ENCODE data around the gene SSTR5.
"Not testable (repeated sequence)": the region's sequence is repeated elsewhere in the genome, so short reads cannot be mapped to it uniquely, and the experiment has no call there.

SSTR5 gene

GRCh38 chr16:1090620-1091587, 18.4 kb downstream of the SSTR5 start:
- no peak for DNase-seq (ENCODE audit: low read depth)

- no peak for DNase-seq (ENCODE audit: low read depth)
Observed at GRCh38 chr16:1091992-1092552, 19.5 kb downstream of the SSTR5 start.

- DNase-seq (ENCODE audit: low read depth): not testable (repeated sequence)
Observed at GRCh38 chr16:1092685-1093283, 20.2 kb downstream of the SSTR5 start.

DNA sequence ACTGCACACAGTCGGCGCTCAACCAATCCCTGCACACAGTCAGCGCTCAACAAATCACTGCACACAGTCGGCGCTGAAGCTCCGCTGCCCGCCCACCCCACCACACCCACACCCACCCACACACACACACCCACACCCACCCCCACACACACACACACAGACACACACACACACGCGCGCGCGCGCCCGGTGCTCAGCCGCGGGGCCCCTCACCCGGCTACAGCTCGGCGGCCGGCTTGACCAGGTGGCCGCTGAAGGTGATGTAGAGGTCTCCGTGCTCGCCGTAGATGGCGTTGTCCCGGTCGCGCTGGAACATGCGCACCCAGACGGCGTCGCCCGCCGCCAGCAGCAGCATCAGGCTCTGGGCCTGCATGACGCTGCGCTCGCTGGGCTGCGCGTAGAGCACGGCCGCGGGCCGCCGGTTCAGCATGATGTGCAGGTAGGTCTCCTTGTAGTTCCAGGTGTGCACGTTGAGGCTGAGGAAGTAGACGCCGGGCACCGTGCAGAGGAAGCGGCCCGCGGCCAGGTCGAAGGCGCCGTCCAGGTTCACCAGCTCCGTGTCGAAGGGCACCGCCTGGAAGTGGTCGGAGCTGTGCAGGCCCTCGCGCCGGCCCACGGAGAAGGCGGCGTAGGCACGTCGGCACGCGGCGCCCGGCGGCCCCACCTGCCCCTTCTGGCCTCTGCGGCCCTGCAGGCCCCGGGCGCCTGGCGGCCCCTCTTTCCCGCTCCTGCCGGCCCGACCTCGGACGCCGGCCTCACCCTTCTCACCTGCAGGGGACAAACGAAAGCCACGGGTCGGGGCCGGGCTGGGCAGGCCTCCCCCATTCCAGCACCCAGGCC, 21.0 kb downstream of the SSTR5 start:
- no peak for DNase-seq (ENCODE audit: low read depth)

DNA sequence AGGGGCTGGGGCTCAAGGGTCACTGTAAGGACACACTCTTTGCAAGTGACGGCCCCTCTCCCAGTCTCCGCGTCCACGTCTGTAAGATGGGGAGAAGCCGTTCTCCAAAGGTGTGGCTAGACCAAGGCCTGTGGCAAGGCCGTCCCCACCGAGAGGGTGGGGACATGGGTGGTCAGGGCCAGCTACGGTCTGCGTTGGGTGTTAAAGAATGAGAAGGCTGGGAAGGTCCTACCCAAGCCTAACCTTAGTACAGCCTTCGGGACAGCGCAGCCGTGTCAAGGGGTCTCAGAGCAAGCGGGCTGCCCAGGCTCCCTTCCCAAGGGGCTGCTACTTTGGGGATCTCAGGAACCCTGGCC, 21.6 kb downstream of the SSTR5 start:
- DNase-seq (ENCODE audit: low read depth): no peak

DNA sequence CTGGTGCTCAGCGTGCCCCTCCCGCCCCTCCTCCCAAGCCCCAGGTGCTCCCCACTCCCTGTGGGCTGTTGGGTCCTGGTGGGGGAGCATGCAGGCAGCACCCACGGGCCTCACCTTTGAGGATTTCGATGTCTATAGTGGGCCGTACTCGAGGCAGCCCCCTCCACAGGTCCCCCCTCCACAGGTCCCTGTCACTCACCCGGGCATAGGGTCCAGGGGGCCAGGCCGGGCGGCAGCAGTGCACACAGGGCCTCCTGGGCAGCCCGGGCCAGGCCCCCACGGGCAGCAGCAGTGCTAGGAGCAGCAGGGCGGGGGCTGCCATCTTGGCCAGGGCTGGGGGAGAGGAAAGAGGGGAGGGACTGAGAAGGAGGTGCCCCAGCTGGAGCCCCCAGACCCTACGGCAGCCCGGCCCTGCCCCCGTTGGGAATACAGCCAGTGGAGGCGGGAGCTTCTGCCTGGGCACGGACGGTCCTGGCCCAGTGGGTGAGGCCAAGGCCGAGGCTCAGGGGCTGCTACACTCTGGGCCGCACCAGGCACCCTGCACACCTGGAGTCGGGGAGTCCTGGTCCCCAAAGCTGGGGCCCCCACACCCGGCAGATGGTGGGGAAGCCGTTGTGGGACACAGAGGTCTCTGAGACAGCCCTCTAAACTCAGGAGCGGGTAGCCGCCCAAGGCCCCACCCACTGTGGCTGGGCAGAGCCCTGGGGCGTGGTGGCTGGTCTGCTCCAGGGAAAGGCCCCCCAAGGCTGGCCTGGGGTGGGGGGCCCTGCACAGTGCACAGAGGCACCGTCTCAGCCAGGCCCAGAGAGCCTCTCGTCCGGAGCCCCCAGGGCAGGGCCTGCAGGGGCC, 22.3 kb downstream of the SSTR5 start:
- DNase-seq (ENCODE audit: low read depth): no peak

DNA sequence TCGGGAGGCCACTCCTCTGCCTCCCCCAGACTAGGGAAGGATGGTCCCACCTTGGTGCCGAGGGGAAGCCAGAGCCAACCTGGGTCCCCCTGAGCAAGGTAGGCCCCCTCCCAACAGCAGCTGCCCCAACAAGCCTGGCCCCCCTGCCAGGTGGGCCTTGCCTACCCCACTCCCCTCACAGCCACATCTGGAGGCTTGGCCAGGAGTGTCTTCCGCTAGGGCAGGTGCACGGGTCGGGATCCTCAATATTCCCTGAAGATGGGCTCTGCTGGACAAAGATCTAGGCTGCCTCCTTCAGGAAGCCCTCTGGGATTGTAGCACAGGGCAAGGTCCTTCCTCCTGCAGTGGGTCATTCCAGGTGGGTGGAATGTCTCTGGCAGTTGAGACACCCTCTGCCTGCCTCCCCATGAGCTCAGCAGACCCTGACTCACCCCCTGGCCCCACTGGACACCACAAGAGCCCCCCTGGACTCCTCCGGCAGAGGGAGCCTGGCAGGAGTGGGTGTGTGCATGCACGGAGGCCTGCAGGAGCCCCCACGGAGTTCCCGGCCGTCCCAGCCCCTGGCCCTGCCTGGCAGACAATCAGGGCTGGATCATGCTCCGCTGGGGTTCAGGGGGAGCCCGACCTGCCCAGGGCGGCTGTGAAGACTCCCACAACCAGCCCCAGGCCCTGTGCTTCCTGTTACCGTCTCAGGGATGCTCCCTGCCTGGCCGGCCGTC, 23.1 kb downstream of the SSTR5 start:
- no peak for DNase-seq (ENCODE audit: low read depth)

- no peak for DNase-seq (ENCODE audit: low read depth)
Observed at GRCh38 chr16:1096169-1097082, 23.9 kb downstream of the SSTR5 start, which contains the start of gene C1QTNF8. Gene C1QTNF8, minus strand, starts transcription at chr16:1096244. Its CDS starts 1,322 bp downstream, at chr16:1094922.

DNA sequence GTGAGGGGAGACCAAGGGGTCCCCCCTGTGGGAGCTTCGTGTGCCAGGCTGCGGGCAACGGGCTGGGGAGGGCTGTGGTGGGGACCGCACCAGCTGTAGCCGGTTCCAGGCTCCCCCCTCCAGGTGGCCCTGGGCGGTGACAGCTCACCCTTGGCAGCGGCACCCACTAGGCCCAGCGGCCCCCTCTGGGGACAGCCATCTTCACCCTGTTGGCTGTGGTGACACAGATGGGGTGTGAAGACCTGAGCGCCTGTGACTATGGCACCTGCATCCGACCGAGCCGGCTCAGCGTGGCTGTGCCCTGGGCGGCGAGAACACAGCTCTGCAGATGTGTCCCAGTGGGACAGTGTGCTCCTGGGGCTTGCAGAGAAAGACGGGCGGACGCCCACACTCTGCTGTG, 24.6 kb downstream of the SSTR5 start:
- DNase-seq (ENCODE audit: low read depth): no peak

DNA sequence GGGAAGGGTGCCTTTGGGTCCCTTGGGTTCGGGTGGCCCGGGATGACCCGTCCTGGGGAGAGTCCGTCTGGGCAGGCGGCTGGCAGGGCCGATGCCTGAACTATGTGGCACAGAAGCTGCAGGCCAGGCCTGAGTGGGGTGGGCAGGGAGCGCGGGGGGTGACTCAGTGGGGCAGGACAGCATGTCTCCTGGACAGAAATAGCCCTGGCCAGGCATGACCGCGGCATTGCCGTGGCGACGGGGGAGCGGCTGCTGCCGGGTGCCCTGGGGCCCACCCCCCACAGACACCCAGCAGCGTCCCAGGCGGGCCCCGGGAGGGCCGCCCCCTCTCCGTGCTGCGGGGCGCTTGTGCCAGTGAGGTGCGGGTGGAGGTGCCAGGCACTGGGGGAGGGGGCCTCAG, 25.3 kb downstream of the SSTR5 start:
- DNase-seq (ENCODE audit: low read depth): no peak

DNA sequence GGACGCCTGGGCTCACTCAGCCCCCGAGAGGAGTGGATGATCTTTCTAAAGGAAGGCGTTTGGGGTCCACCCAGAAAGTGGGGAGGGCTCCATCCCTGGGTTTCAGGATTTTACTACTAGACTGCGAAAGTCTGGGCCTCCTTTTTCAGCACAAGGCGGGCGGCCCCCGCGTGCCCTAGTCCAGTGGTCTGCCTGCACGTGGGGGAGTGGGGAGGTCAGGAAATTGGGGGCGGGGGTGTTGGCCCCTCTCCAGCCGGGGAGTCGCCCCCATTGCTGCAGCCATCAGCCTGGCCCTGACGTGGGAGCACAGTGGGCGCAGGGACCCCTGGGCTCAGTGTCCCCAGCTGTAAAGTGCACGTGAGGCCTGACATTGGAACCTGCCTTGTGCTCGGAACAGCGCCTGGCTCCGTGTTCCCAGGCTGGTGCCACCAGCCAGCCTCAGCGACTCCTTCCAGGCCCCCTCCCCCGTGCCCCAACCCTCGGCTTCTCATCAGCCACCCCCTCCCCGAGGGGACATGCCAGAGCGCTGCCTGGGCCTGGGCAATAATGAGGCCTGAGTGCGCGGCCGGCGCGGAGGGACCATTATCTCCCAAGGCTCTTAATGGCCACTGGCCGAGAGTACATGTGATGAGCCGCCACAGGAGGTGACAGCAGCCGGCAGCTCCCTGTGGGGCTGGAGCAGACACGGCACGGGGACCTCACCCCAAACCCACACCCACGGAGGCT, 25.9 kb downstream of the SSTR5 start:
- DNase-seq (ENCODE audit: low read depth): no peak

DNA sequence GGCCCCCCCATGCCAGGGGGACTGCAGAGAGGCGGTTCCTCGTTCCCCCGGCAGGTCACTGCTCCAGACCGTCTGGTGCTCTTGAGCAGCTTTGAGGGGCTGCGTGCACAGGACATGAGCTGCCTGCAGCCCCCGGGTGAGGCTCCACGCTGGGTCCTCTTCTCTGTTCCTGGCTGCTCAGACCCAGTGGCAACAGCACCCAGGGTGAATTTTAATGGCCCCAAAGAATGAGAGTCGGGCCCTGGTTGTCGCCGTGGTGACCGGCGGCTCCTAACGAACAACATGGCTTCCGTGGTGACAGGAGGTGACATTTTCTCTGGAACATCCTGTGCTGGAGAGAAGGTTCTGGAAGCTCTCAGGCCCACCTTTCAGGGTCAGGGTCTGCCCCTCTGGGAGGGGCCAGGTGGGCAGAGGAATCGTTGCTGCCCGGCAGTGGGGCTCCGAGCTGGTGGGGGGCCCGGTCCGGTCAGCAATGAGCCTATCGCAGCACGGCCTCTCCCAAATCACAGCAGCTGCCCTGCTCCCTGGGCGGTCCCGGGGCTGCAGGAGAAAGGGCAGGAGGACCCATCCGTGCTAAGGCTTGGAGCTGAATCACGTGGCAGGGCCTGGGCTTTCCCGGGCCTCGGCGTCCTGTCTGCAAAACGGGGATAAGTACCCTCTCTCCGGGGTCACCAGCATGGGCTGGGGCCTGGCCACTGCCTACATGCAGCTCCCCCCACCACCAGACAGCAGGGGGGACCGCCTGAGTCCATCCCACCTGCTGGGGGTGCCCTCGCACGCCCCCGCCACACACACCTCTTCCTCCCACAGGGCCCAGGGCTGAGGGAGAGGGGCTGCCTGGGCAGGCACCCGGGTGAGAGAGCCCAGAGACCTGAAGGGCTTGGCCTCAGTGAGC, 26.9 kb downstream of the SSTR5 start:
- DNase-seq (ENCODE audit: low read depth): no peak

DNA sequence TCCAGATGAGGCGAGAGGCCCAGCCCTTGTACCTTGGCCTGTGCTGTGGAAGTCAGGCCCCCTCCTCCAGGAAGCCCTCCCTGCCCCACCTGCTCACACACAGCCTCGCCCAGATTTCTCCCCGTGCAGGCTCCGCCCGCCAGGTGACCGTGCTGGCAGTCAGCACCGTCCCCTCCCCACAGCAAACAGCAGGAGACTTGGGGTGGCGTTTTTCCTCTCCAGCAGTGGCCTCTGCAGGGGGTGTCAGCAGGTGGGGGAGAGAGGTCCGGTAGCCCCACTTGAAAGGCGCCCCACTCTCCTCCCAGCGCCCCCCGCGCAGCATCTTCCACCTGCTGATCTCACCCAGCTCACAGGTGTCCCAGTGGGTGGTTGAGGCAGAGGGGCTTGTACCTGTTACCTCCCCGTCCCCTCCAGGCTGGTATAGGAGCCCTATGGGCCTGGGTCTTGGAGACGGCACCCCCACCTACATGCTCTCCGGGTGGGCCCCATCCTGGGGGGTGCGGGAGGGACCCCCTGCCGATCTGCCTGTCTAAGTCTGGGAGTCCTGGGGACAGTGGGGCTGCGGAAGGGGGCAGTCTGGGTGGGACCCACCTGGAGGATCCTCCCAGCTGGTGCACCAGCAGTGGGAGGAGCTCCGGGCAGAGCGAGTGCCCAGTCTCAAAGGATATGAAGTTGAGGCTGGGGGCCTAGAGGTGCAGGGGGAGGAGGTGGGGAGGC, 27.7 kb downstream of the SSTR5 start:
- DNase-seq (ENCODE audit: low read depth): no peak

GRCh38 chr16:1101133-1101532, 28.6 kb downstream of the SSTR5 start:
- DNase-seq (ENCODE audit: low read depth): no peak

GRCh38 chr16:1101573-1102332, 29.2 kb downstream of the SSTR5 start:
- DNase-seq (ENCODE audit: low read depth): no peak

GRCh38 chr16:1102333-1102700, 29.8 kb downstream of the SSTR5 start:
- DNase-seq (ENCODE audit: low read depth): no peak

Data from activated T-helper 1 cell treated with Interleukin-2 at 50 U/mL for 16 hours (primary cell).